GM21825 (cell line): Measurements from ENCODE around the gene HMGB1.

Experiments
- ATAC-seq: cut with Tn5 transposase; IDR thresholded peaks from one replicate; pipeline ENCODE4 v1.9.1; 2021; ENCODE audit warnings: mild to moderate bottlenecking, moderate library complexity; ENCODE audit not compliant: unreplicated experiment

The HMGB1 gene

GRCh38 chr13:30435911-30436451 lies 29.8 kb downstream of the HMGB1 start:
- no peak for ATAC-seq

DNA sequence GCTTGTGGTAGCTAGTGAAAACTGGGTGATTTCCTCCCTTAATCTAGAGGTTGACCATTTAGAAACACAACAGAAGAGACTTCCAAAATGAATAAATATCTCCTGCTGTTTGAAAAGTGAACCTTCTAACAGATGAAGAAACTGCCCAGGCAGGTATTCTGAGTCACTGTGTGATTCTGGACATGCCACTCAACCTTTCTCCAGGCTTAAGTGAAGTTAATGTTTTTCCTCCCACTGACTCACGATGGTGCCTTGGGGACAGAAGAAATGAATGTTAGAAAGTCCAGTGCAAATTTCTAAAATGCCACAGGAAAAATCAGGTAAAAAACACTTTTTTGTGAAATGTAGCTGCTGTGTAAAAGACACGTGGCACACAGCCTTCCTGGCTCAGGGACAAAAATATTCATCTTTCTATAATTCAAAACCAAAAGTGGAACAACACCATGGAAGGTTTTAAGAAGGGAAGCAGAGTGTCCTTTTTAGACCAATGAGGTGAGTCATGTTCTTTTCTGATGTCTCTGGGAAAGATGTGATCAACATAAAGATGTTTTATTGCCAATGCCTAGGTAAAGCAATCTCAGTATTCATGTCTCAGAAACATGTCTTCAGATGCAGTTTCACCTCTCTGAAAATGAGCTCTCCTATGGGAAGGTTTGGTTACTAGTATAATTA lies 34.3 kb downstream of the HMGB1 start:
- no peak for ATAC-seq

- peak; percentile 63 for ATAC-seq
Measured at GRCh38 chr13:30429721-30430694, 35.7 kb downstream of the HMGB1 start.

GRCh38 chr13:30429235-30429634 lies 36.5 kb downstream of the HMGB1 start:
- no peak for ATAC-seq

DNA sequence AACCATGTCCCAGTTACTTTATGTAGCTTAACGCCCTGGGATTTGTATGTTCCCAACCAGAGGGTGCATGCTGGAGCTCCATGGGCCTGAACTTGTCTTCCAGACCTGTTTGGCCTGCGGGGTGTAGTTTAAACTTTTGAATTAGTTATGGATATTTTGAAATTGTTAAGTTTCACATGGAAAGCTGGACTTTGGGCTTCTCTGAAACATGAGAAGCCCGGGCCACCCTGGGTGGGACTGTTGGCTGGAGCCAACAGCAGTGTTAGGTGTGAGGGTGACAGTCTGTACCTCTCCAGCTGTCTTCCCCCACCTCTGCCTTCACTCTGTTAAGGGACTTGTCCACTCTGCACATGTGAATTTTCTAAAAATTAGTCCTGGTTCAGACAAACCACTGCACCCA lies 41.8 kb downstream of the HMGB1 start:
- no peak for ATAC-seq

DNA sequence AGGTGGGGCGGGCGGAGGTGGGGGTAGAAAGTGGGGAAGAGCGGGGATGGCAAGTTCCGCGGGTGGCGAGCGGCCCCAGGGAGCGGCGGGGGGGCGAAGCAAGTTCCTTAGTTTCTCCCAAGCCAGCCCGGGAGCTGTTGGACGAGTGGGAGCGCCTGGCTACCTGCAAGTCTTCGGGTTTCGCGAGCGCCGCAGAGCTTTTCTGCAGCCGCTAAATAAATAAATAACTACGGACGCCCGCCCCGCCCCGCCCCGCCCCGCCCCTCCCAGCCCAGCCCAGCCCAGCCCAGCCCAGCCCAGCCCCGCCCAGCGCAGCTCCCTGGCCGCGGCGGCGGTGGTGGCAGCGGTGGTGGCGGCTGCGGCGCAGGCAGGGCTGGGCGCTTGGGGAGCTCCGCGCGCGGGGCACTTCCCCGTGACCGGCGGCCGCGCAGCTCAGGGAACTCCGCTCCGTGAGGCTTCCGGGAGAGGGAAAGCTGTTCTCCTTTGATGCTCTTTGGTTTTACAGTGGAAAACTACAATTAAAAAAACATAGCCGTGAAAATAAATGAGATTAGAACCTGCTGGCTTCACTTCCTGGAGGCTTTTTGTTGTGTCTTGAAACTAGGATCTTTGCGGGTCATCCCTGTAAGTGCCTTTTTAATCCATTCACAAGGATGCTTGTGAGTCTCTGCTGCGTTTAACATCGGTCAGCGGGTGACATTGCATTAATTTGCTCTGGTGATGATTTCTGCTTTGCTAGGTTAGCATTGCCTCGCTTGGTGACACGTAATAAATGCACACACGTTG lies 43.5 kb downstream of the HMGB1 start, which contains the start of gene UBE2L5:
TSS of gene UBE2L5 (plus strand) at position 440 of the 786 bp plus-strand sequence. CDS start 5,498 bp downstream, outside the sequence.
- peak; percentile 64 for ATAC-seq

- no peak for ATAC-seq
Measured at GRCh38 chr13:30421093-30422053, 44.4 kb downstream of the HMGB1 start.

DNA sequence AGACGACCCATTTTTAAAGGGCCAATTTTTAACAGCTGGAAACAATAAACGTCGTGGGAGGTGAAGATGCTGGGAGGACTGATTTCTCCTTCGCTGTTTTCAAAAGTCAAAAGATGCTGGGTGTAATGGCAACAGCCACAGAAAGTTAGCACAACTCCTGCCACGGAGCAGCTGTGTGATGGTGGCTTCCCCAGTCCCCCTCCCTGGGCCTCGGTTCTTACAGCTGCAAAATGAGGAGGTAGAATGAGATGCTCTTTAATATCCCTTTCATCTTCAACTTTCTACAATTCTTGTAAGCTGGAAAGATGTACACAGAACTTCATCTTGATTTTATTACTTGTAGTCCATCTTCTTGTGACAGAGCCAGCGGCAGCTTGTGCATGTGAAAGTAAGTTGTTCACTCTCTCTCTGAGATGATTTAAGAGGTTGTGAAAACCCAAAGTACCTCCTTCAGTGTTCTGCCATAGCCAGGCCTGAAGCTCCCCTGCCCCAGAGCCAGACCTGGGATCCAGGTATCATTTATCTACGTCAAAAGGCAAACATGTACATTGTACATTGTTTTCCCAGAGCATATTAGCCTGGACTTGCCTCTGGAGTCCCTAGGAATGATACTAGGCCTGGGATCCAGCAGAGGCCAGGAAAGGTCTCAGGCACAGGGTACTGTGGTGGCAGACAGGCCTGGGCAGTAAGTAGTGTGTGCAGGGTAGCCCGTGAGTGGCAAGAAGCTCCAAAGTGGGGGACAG lies 46.8 kb downstream of the HMGB1 start:
- no peak for ATAC-seq

GRCh38 chr13:30418075-30418716 lies 47.5 kb downstream of the HMGB1 start:
- ATAC-seq: no peak

GRCh38 chr13:30416471-30416870 lies 49.3 kb downstream of the HMGB1 start:
- ATAC-seq: no peak

- no peak for ATAC-seq
Measured at GRCh38 chr13:30415430-30416030, 50.2 kb downstream of the HMGB1 start.

- no peak for ATAC-seq
Measured at GRCh38 chr13:30413842-30414241, 51.9 kb downstream of the HMGB1 start.

- no peak for ATAC-seq
Measured at GRCh38 chr13:30412346-30412745, 53.4 kb downstream of the HMGB1 start.

GRCh38 chr13:30410705-30411125 lies 55.0 kb downstream of the HMGB1 start:
- ATAC-seq: no peak

GRCh38 chr13:30409886-30410704 lies 55.6 kb downstream of the HMGB1 start:
- ATAC-seq: no peak

DNA sequence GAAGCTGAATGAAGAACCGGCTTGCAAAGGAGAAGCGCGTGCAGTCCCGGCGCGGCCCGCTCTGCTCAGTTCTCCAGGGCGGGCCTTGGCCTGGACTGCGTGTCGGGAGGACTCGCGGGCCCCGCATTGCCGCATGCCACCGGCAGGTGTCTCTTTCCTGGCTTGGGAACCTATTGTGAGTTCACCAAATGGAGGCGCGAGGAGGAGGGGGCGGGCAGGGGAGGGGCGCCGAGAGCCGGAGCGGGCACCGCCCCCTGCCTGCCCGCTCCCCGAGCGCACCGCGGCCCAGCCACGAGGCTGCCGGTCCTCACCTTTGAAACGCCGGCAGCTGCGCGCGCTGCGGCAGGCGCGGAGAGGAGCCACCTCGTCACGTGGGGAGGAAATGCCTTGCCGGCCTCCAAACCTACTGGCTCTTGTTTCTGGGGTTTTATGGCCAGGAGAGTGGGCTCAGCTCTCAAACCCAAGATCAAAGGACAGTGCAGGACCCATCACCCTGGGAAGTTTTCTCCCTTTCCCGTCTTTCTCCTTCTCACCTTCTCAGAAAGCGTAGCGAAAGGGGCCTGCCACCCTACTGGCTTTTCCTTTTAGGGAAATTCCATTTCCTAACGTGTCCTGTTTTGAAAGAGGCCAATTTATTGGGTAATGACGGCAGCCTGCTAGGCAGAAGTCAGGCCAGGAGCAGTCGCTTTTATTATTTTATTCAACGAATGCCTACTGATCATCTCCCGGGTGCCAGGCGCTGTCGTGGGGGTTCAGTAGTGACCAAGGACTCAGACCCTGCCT lies 57.2 kb downstream of the HMGB1 start:
- peak; percentile 83 for ATAC-seq
